NT2/D1 (cell line): Measurements from ENCODE around the gene HDAC2.

Source experiments
- SUZ12 ChIP-seq: IDR thresholded peaks from 2 replicates; pipeline ENCODE4 v1.6.1; 2011; ENCODE audit not compliant: insufficient read length, insufficient read depth; ENCODE audit errors: extremely low read depth
- YY1 ChIP-seq: IDR thresholded peaks from 2 replicates; pipeline ENCODE4 v1.6.1; 2011; ENCODE audit not compliant: insufficient read length, insufficient read depth

GRCh38 chr6:113959235-113959634 is 11.7 kb downstream of the HDAC2 start:
- TF ChIP-seq SUZ12 = no peak
- TF ChIP-seq YY1 = no peak
